Measurements from ENCODE around the gene INO80. TPM values are rescaled to one million over a fixed set of nuclear protein-coding genes. Genes with fewer than 3 reads are reported as not detected.

INO80 gene
- total RNA-seq, 4 donors from 2014 or later, result 27.9 to 31.6 (median 28.4) TPM

DNA sequence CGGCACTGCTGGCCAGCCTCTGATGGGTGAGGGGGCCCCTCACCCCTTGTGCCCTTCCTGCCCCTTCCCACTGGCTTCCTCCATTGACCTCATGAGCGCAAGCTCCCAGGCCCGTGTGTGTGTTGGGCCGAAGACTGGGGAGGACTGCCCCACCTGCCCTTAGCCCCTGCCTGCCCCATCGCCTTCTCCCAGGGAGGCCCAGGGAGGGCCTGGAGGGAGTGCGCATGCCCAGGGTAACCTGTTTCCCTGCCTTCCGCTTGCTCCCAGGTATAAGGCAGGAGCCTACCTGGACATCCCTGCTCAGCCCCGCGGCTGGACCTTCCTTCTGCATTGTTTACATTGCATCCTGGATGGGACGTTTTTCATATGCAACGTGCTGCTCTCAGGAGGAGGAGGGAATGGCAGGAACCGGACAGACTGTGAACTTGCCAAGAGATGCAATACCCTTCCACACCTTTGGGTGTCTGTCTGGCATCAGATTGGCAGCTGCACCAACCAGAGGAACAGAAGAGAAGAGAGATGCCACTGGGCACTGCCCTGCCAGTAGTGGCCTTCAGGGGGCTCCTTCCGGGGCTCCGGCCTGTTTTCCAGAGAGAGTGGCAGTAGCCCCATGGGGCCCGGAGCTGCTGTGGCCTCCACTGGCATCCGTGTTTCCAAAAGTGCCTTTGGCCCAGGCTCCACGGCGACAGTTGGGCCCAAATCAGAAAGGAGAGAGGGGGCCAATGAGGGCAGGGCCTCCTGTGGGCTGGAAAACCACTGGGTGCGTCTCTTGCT is 178.1 kb downstream of the INO80 start:
- TF ChIP-seq CTCF (IDR thresholded peaks at IDR 0.05), result no peak
- ATAC-seq (ENCODE audit: low FRiP score) (no peak), DNase-seq (ENCODE audit: low spot score) (no peak)

DNA sequence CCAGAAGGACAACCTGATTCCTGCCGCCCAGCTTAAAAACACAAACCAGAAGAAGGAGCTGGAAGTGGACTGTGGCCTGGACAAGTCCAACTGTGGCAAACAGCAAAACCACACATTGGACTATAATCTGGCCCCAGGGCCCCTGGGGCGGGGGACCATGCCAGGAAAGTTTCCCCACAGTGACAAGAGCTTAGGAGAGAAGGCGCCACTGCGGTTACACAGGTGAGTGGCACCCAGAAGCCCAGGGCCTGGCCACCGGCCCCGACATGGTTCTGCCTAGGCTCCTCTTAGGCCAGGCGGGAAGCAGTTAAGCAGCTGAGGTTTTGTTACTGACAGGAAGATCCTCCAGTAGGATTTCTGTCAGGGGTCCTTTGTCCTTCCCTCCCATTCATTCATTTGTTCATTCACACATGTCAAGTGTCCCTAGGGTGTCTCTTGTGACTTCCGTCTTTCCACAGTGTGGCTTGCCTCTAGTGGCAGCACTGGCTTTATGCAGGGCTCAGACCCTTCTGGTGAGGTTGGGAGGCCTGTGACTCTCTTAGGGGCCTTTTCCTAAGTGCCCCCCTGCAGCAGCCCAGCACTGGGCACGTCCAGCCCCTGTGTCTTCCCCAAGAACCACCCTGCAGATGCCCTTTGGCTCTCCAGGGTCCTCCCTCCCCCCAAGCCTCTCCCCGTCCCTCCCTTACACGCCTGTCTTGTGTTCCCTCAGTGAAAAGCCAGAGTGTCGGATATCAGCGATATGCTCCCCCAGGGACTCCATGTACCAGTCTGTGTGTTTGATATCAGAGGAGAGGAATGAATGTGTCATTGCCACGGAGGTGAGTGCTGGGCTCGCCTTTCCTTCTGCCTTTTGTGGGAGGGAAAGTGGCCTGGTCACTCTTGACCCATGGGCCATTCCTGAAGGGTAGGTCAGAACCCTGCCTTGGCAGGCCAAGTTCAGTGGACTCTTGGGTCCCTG is 179.1 kb downstream of the INO80 start:
- DNase-seq (ENCODE audit: low spot score) (no peak), ATAC-seq (ENCODE audit: low FRiP score) (no peak)
- TF ChIP-seq CTCF (IDR thresholded peaks at IDR 0.05), result no peak

DNA sequence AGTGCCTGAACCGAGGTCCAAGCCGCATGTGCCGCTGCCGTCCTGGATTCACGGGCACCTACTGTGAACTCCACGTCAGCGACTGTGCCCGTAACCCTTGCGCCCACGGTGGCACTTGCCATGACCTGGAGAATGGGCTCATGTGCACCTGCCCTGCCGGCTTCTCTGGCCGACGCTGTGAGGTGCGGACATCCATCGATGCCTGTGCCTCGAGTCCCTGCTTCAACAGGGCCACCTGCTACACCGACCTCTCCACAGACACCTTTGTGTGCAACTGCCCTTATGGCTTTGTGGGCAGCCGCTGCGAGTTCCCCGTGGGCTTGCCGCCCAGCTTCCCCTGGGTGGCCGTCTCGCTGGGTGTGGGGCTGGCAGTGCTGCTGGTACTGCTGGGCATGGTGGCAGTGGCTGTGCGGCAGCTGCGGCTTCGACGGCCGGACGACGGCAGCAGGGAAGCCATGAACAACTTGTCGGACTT is 179.8 kb downstream of the INO80 start:
- ATAC-seq (ENCODE audit: low FRiP score), result no peak
- no peak for TF ChIP-seq CTCF (IDR thresholded peaks at IDR 0.05)

DNA sequence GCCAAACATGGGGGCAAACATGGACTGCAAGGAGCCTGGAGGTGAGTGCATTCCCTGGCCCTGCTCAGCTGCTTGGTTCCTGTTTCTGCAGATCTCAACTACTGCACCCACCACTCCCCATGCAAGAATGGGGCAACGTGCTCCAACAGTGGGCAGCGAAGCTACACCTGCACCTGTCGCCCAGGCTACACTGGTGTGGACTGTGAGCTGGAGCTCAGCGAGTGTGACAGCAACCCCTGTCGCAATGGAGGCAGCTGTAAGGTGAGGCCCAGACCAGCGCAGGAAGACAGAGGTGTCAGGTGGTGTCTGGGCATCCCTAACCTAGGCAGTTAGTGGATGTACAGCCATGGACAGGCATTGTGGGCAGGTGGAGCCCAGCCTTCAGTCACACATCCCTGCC is 181.6 kb downstream of the INO80 start:
- DNase-seq (ENCODE audit: low spot score) (no peak), ATAC-seq (ENCODE audit: low FRiP score) (no peak)
- TF ChIP-seq CTCF (IDR thresholded peaks at IDR 0.05), result no peak

More for the DNA sequence above, 179.8 kb downstream of the INO80 start:
- no peak for DNase-seq (ENCODE audit: low spot score)

GRCh38 chr15:40933517-40933902 is 182.6 kb downstream of the INO80 start:
- DNase-seq (ENCODE audit: low spot score), result no peak
- TF ChIP-seq CTCF (IDR thresholded peaks at IDR 0.05), result no peak
- no peak for ATAC-seq (ENCODE audit: low FRiP score)

- no peak for DNase-seq (ENCODE audit: low spot score)
- no peak for TF ChIP-seq CTCF (IDR thresholded peaks at IDR 0.05)
- ATAC-seq (ENCODE audit: low FRiP score), result no peak
Measured at GRCh38 chr15:40932649-40933516, 183.2 kb downstream of the INO80 start.
